BLaER1 (cell line): ENCODE measurements around the gene TEX51.
A peak's percentile ranks its signal among the peaks of the same experiment; 100 is the strongest.

Experiments used
- H3K27ac ChIP-seq: shearing (Covaris generic); formaldehyde crosslinking; 2 replicates; pipeline ENCODE4 v1.8.1; 2022
- H3K27me3 ChIP-seq: shearing (Covaris generic); formaldehyde crosslinking; 2 replicates; pipeline ENCODE4 v1.8.1; 2022
- H3K36me3 ChIP-seq: shearing (Covaris generic); formaldehyde crosslinking; 2 replicates; pipeline ENCODE4 v1.8.1; 2022
- H3K4me1 ChIP-seq: shearing (Covaris generic); formaldehyde crosslinking; 2 replicates; pipeline ENCODE4 v1.8.1; 2022
- H3K4me2 ChIP-seq: shearing (Covaris generic); formaldehyde crosslinking; 2 replicates; pipeline ENCODE4 v1.8.1; 2022
- H3K4me3 ChIP-seq: shearing (Covaris generic); formaldehyde crosslinking; 2 replicates; pipeline ENCODE4 v1.8.1; 2022
- H3K9ac ChIP-seq: shearing (Covaris generic); formaldehyde crosslinking; 2 replicates; pipeline ENCODE4 v1.8.1; 2022
- H3K9me3 ChIP-seq: shearing (Covaris generic); formaldehyde crosslinking; 2 replicates; pipeline ENCODE4 v1.8.1; 2022
- H4K20me1 ChIP-seq: shearing (Covaris generic); formaldehyde crosslinking; 2 replicates; pipeline ENCODE4 v1.8.1; 2022
- Cebpa-rat ChIP-seq: shearing (Covaris generic); IDR thresholded peaks from 2 replicates; pipeline ENCODE4 v1.8.1; 2022

Gene TEX51

GRCh38 chr2:126932529-126932928, 33.8 kb downstream of the TEX51 start:
- no peak overlapping the region for H3K4me2 ChIP-seq
- no peak overlapping the region for H3K27ac ChIP-seq
- H3K27me3 ChIP-seq: no peaks in the 10 kb centered on the region
- H3K4me1 ChIP-seq: peaks cover 32% of the 10 kb centered on the region
- H3K36me3 ChIP-seq: no peaks in the 10 kb centered on the region
- peaks cover 9% of the 10 kb centered on the region for H3K9me3 ChIP-seq
- no peak overlapping the region for H3K4me3 ChIP-seq
- TF ChIP-seq Cebpa-rat: no peak
- H3K9ac ChIP-seq: no peak overlapping the region
- H4K20me1 ChIP-seq: no peaks in the 10 kb centered on the region

- no peak overlapping the region for H3K4me2 ChIP-seq
- no peaks in the 10 kb centered on the region for H4K20me1 ChIP-seq
- no peaks in the 10 kb centered on the region for H3K36me3 ChIP-seq
- no peak overlapping the region for H3K4me3 ChIP-seq
- peaks cover 37% of the 10 kb centered on the region for H3K4me1 ChIP-seq
- no peak overlapping the region for H3K9ac ChIP-seq
- TF ChIP-seq Cebpa-rat: no peak
- no peak overlapping the region for H3K27ac ChIP-seq
- H3K27me3 ChIP-seq: no peaks in the 10 kb centered on the region
- peaks cover 9% of the 10 kb centered on the region for H3K9me3 ChIP-seq
These were observed 34.4 kb downstream of the TEX51 start for GRCh38 chr2:126932966-126933710.

- peaks cover 9% of the 10 kb centered on the region for H3K9me3 ChIP-seq
These were observed 35.0 kb downstream of the TEX51 start for GRCh38 chr2:126933711-126934091.

GRCh38 chr2:126934809-126935208, 36.1 kb downstream of the TEX51 start:
- H3K9me3 ChIP-seq: peaks cover 9% of the 10 kb centered on the region
- H3K27me3 ChIP-seq: no peaks in the 10 kb centered on the region
- H4K20me1 ChIP-seq: no peaks in the 10 kb centered on the region
- TF ChIP-seq Cebpa-rat: no peak
- H3K9ac ChIP-seq: no peak overlapping the region
- no peak overlapping the region for H3K4me3 ChIP-seq
- H3K4me2 ChIP-seq: peak overlapping the region; percentile 91
- peaks cover 44% of the 10 kb centered on the region for H3K4me1 ChIP-seq
- H3K27ac ChIP-seq: peak overlapping the region; percentile 68; the same call in 1 of the 2 replicates
- no peaks in the 10 kb centered on the region for H3K36me3 ChIP-seq

More at GRCh38 chr2:126933711-126934091, 35.0 kb downstream of the TEX51 start:
- Histone ChIP-seq H3K4me1 (peaks cover 37% of the 10 kb centered on the region), H3K27ac (no peak overlapping the region), H3K4me2 (no peak overlapping the region), H4K20me1 (no peaks in the 10 kb centered on the region), H3K36me3 (no peaks in the 10 kb centered on the region), H3K4me3 (no peak overlapping the region), H3K9ac (no peak overlapping the region), H3K27me3 (no peaks in the 10 kb centered on the region)
- TF ChIP-seq Cebpa-rat: no peak

GRCh38 chr2:126935774-126936173, 37.1 kb downstream of the TEX51 start:
- Histone ChIP-seq H4K20me1 (no peaks in the 10 kb centered on the region), H3K4me2 (peak overlapping the region; percentile 91), H3K4me1 (peaks cover 53% of the 10 kb centered on the region), H3K9me3 (peaks cover 7% of the 10 kb centered on the region), H3K27ac (peak overlapping the region; percentile 68), H3K27me3 (no peaks in the 10 kb centered on the region), H3K4me3 (peak overlapping the region; percentile 6; the same call in 1 of the 2 replicates), H3K36me3 (no peaks in the 10 kb centered on the region), H3K9ac (peak overlapping the region; percentile 7)
- no peak for TF ChIP-seq Cebpa-rat

- no peaks in the 10 kb centered on the region for H4K20me1 ChIP-seq
- H3K36me3 ChIP-seq: no peaks in the 10 kb centered on the region
- peak overlapping the region; percentile 91 for H3K4me2 ChIP-seq
These were observed 37.6 kb downstream of the TEX51 start for GRCh38 chr2:126936219-126936723.

GRCh38 chr2:126940331-126940730, 41.6 kb downstream of the TEX51 start:
- Histone ChIP-seq H3K9ac (no peak overlapping the region), H3K27ac (no peak overlapping the region), H3K36me3 (no peaks in the 10 kb centered on the region; the same call in 1 of the 2 replicates), H3K4me3 (no peak overlapping the region), H4K20me1 (no peaks in the 10 kb centered on the region), H3K4me2 (peak overlapping the region; percentile 15; the same call in 1 of the 2 replicates), H3K4me1 (peaks cover 52% of the 10 kb centered on the region), H3K27me3 (no peaks in the 10 kb centered on the region), H3K9me3 (peaks cover 25% of the 10 kb centered on the region)
- no peak for TF ChIP-seq Cebpa-rat

More at GRCh38 chr2:126936219-126936723, 37.6 kb downstream of the TEX51 start:
- Histone ChIP-seq H3K4me1 (peaks cover 58% of the 10 kb centered on the region), H3K27ac (peak overlapping the region; percentile 68), H3K9ac (peak overlapping the region; percentile 7; the same call in 1 of the 2 replicates), H3K9me3 (peaks cover 3% of the 10 kb centered on the region; the same call in 1 of the 2 replicates), H3K4me3 (peak overlapping the region; percentile 6), H3K27me3 (no peaks in the 10 kb centered on the region)
- TF ChIP-seq Cebpa-rat: no peak

- H4K20me1 ChIP-seq: no peaks in the 10 kb centered on the region
- no peak overlapping the region for H3K9ac ChIP-seq
- no peak overlapping the region for H3K4me3 ChIP-seq
- peaks cover 41% of the 10 kb centered on the region for H3K4me1 ChIP-seq
- H3K9me3 ChIP-seq: peaks cover 25% of the 10 kb centered on the region
- H3K27me3 ChIP-seq: no peaks in the 10 kb centered on the region
- H3K27ac ChIP-seq: no peak overlapping the region
- no peak overlapping the region for H3K4me2 ChIP-seq
- no peaks in the 10 kb centered on the region; the same call in 1 of the 2 replicates for H3K36me3 ChIP-seq
- TF ChIP-seq Cebpa-rat: no peak
These were observed 43.9 kb downstream of the TEX51 start for GRCh38 chr2:126942427-126943203.

- no peak overlapping the region for H3K4me2 ChIP-seq
- H3K9ac ChIP-seq: no peak overlapping the region
- no peaks in the 10 kb centered on the region for H4K20me1 ChIP-seq
- H3K36me3 ChIP-seq: no peaks in the 10 kb centered on the region; the same call in 1 of the 2 replicates
- no peaks in the 10 kb centered on the region for H3K27me3 ChIP-seq
- H3K4me3 ChIP-seq: no peak overlapping the region
- no peak for TF ChIP-seq Cebpa-rat
- peaks cover 25% of the 10 kb centered on the region for H3K9me3 ChIP-seq
- H3K4me1 ChIP-seq: peaks cover 38% of the 10 kb centered on the region
- no peak overlapping the region for H3K27ac ChIP-seq
These were observed 45.1 kb downstream of the TEX51 start for GRCh38 chr2:126943612-126944348.
